Tibial nerve (tissue), 4 donors: ENCODE data around the gene CALM1.

ENCODE experiments used
- CTCF ChIP-seq, 5 experiments: fragments of 200-600 bp in 3 of 5; fragments of 450-650 bp in 2 of 5; sonication (generic) in 3 of 5; IDR thresholded peaks; one replicate each; pipeline ENCODE4 v1.5.1; 2016 to 2019; ENCODE audit warnings: antibody characterized with exemption in 5 of 5, mild to moderate bottlenecking in 3 of 5, moderate library complexity in 2 of 5
- EP300 ChIP-seq, 2 donors: sonication (generic); formaldehyde crosslinking; IDR thresholded peaks; one replicate each; pipeline ENCODE4 v1.6.1; 2017; ENCODE audit warnings: antibody characterized with exemption in 2 of 2, mild to moderate bottlenecking in 1 of 2
- POLR2A ChIP-seq, 2 donors: fragments of 450-650 bp; IDR thresholded peaks; one replicate each; pipeline ENCODE4 v1.6.1; 2017; ENCODE audit warnings: antibody characterized with exemption in 2 of 2, mild to moderate bottlenecking in 2 of 2, moderate library complexity in 2 of 2

GRCh38 chr14:90427848-90428426 is 31.1 kb downstream of the CALM1 start:
- TF ChIP-seq CTCF (IDR thresholded peaks at IDR 0.05) (no peak), EP300 (IDR thresholded peaks at IDR 0.05) (no peak), POLR2A (IDR thresholded peaks at IDR 0.05) (no peak)
